H9 (cell line): ENCODE measurements around the gene DCAF7. TPM values are rescaled to one million over a fixed set of nuclear protein-coding genes. Genes with fewer than 3 reads are reported as not detected.

Experiments used
- DNase-seq: peaks from one replicate; pipeline ENCODE4 v3.0.0-alpha.2; 2017
- H2AFZ ChIP-seq: one replicate; pipeline ENCODE4 v1.6.1; 2013; ENCODE audit warnings: mild to moderate bottlenecking, low read length, control low read depth, moderate library complexity
- H2AK5ac ChIP-seq: 2 replicates; pipeline ENCODE4 v1.6.1; 2013; ENCODE audit warnings: low read length, control low read depth, mixed read lengths; ENCODE audit not compliant: insufficient read length
- H2BK120ac ChIP-seq: one replicate; pipeline ENCODE4 v1.6.1; 2013; ENCODE audit warnings: low read depth, mild to moderate bottlenecking, low read length, control low read depth, inconsistent platforms; ENCODE audit not compliant: poor library complexity, severe bottlenecking
- H2BK12ac ChIP-seq: 2 replicates; pipeline ENCODE4 v1.6.1; 2013; ENCODE audit warnings: low read length, control low read depth, mixed read lengths, low read depth; ENCODE audit not compliant: insufficient read length
- H2BK15ac ChIP-seq: 2 replicates; pipeline ENCODE4 v1.6.1; 2013; ENCODE audit warnings: low read depth, low read length, control low read depth
- H2BK20ac ChIP-seq: one replicate; pipeline ENCODE4 v1.6.1; 2013; ENCODE audit warnings: low read depth, mild to moderate bottlenecking, low read length, control low read depth, inconsistent platforms; ENCODE audit not compliant: poor library complexity, severe bottlenecking
- H2BK5ac ChIP-seq: 2 replicates; pipeline ENCODE4 v1.6.1; 2013; ENCODE audit warnings: low read length, control low read depth, mixed read lengths; ENCODE audit not compliant: insufficient read length
- H3K14ac ChIP-seq: 2 replicates; pipeline ENCODE4 v1.6.1; 2013; ENCODE audit warnings: low read length, control low read depth; ENCODE audit not compliant: insufficient read depth
- H3K18ac ChIP-seq: 2 replicates; pipeline ENCODE4 v1.6.1; 2013; ENCODE audit warnings: low read depth, mild to moderate bottlenecking, mixed read lengths, low read length, control low read depth; ENCODE audit not compliant: insufficient read length
- H3K23ac ChIP-seq: 2 replicates; pipeline ENCODE4 v1.6.1; 2013; ENCODE audit warnings: low read length, control low read depth, mixed read lengths, low read depth; ENCODE audit not compliant: insufficient read length
- H3K23me2 ChIP-seq: 2 replicates; pipeline ENCODE4 v1.6.1; 2013; ENCODE audit warnings: low read depth, mild to moderate bottlenecking, mixed read lengths, low read length, control low read depth; ENCODE audit not compliant: insufficient read length, poor library complexity, severe bottlenecking
- H3K27ac ChIP-seq: 2 replicates; pipeline ENCODE4 v1.5.1; 2013; ENCODE audit warnings: low read length, control low read depth, mixed read lengths, low read depth; ENCODE audit not compliant: insufficient read length
- H3K27me3 ChIP-seq: 2 replicates; pipeline ENCODE4 v1.6.1; 2013; ENCODE audit warnings: low read length, control low read depth, inconsistent platforms; ENCODE audit not compliant: insufficient read depth
- H3K4ac ChIP-seq: 2 replicates; pipeline ENCODE4 v1.6.1; 2013; ENCODE audit warnings: low read depth, mild to moderate bottlenecking, control low read depth, inconsistent platforms, low read length, moderate library complexity
- H3K4me1 ChIP-seq: 2 replicates; pipeline ENCODE4 v1.6.1; 2013; ENCODE audit warnings: low read length, control low read depth, inconsistent platforms; ENCODE audit not compliant: insufficient read depth
- H3K4me2 ChIP-seq: 2 replicates; pipeline ENCODE4 v1.6.1; 2013; ENCODE audit warnings: low read length, control low read depth, mixed read lengths; ENCODE audit not compliant: insufficient read length, insufficient read depth
- H3K56ac ChIP-seq: 2 replicates; pipeline ENCODE4 v1.6.1; 2013; ENCODE audit warnings: low read depth, mild to moderate bottlenecking, mixed read lengths, low read length, control low read depth; ENCODE audit not compliant: insufficient read length
- H3K79me1 ChIP-seq: 2 replicates; pipeline ENCODE4 v1.6.1; 2013; ENCODE audit warnings: low read depth, mild to moderate bottlenecking, moderate library complexity, low read length, control low read depth, inconsistent platforms; ENCODE audit not compliant: insufficient read depth, poor library complexity, severe bottlenecking
- H3K79me2 ChIP-seq: 2 replicates; pipeline ENCODE4 v1.6.1; 2013; ENCODE audit warnings: low read length, control low read depth, inconsistent platforms; ENCODE audit not compliant: insufficient read depth
- H3K9ac ChIP-seq: 2 replicates; pipeline ENCODE4 v1.6.1; 2013; ENCODE audit warnings: low read length, control low read depth, mixed read lengths; ENCODE audit not compliant: insufficient read length; ENCODE audit errors: extremely low read depth
- H3K9me3 ChIP-seq: one replicate; pipeline ENCODE4 v1.6.1; 2013; ENCODE audit warnings: low read depth, low read length, inconsistent platforms; ENCODE audit not compliant: control insufficient read depth
- H3T11ph ChIP-seq: one replicate; pipeline ENCODE4 v1.6.1; 2013; ENCODE audit warnings: mild to moderate bottlenecking, low read length, control low read depth, inconsistent platforms
- H4K20me1 ChIP-seq: one replicate; pipeline ENCODE4 v1.6.1; 2013; ENCODE audit not compliant: control insufficient read depth, insufficient read length, insufficient read depth
- H4K5ac ChIP-seq: 2 replicates; pipeline ENCODE4 v1.6.1; 2013; ENCODE audit warnings: low read depth, mild to moderate bottlenecking, mixed read lengths, low read length, control low read depth; ENCODE audit not compliant: insufficient read length
- H4K8ac ChIP-seq: replicated peaks from 2 replicates; pipeline ENCODE4 v1.6.1; 2013; ENCODE audit warnings: low read length, control low read depth, mixed read lengths, low read depth; ENCODE audit not compliant: insufficient read length
- H4K91ac ChIP-seq: 2 replicates; pipeline ENCODE4 v1.6.1; 2013; ENCODE audit warnings: low read depth, mild to moderate bottlenecking, moderate library complexity, mixed read lengths, low read length, control low read depth; ENCODE audit not compliant: insufficient read length
- H3K27ac Mint-ChIP-seq, 3 experiments: 2 replicates in 2 of 3; 3 replicates in 1 of 3; pipeline ENCODE4 v1.8.0; 2020 to 2021; ENCODE audit warnings: mixed read lengths in 3 of 3, mild to moderate bottlenecking in 1 of 3, moderate library complexity in 1 of 3
- H3K27me3 Mint-ChIP-seq: 2 replicates; pipeline ENCODE4 v1.8.0; 2021; ENCODE audit warnings: low read depth, mild to moderate bottlenecking, moderate library complexity, mixed read lengths
- H3K36me3 Mint-ChIP-seq, 3 experiments: 2 replicates in 2 of 3; 3 replicates in 1 of 3; pipeline ENCODE4 v1.8.0; 2020 to 2021; ENCODE audit warnings: low read depth in 3 of 3, mixed read lengths in 3 of 3; ENCODE audit not compliant: insufficient read depth in 1 of 3
- H3K4me1 Mint-ChIP-seq, 2 experiments: 2 replicates each; pipeline ENCODE4 v1.8.0; 2020; ENCODE audit warnings: mixed read lengths in 2 of 2
- H3K4me3 Mint-ChIP-seq, 2 experiments: 2 replicates in 1 of 2; 3 replicates in 1 of 2; pipeline ENCODE4 v1.8.0; 2020 to 2021; ENCODE audit warnings: mild to moderate bottlenecking in 2 of 2, mixed read lengths in 2 of 2, moderate library complexity in 1 of 2
- H3K9me3 Mint-ChIP-seq, 2 experiments: 2 replicates in 1 of 2; 3 replicates in 1 of 2; pipeline ENCODE4 v1.8.0; 2020; ENCODE audit warnings: mild to moderate bottlenecking in 2 of 2, mixed read lengths in 2 of 2, moderate library complexity in 1 of 2
- WGBS: extraction: QIAGEN DNeasy Blood & Tissue Kit; methylation state at CpG from one replicate; pipeline ENCODE4 v1.1.7; 2013; ENCODE audit warnings: missing lambda C conversion rate, low lambda C conversion rate, mixed read lengths; ENCODE audit not compliant: insufficient read length; ENCODE audit errors: extremely low coverage; 5-methylcytosine and 5-hydroxymethylcytosine counted together
- total RNA-seq: library from RNA; stranded (reverse); gene quantifications from 2 replicates; pipeline ENCODE4 v1.2.1, GENCODE V29; 2021
- TF ChIP-seq, protein P1 (sequence below): fragments of 200-600 bp; sonication (generic); conservative IDR thresholded peaks from 3 replicates; pipeline ENCODE4 v1.8.0; 2021; ENCODE audit warnings: antibody characterized with exemption, mild to moderate bottlenecking

DCAF7 gene
- total RNA-seq, 1 experiment from 2014 or later: 86.2 TPM

DNA sequence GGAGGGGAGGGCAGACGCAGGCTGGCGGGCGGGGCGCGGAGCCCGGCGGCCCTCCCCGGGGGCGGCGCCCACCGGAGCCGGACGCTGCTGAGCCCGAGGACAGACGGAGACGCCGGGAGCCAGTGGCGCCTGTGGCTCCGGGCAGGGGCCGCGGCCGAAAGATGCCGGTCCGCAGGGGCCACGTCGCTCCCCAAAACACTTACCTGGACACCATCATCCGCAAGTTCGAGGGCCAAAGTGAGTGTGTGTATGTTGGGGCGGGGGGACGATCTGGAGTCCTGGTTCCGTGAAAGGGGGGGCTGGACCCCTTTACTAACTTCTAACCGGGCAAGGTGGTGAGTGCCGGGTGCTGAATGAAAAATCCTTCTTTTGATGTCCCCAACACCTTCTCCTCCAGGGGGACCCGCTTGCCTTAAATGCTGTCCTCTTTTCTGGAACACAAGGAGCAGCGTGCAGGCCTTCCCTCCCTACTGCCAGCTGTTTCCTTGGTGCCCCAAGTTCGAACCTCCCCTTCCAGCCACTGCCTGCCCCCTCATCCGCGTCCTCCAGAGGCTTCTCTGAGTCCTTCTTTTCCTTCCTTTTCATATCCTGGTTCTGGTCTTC, 26.9 kb upstream of the DCAF7 start, which contains the start of gene KCNH6:
TSS of gene KCNH6 (plus strand) at position 106 of the 603 bp plus-strand sequence. CDS start at position 162, 56 bp downstream.
- Histone ChIP-seq H3K4me2 (peak within 1 kb of the TSS; percentile 63), H3K23me2 (peaks cover 6% of the 10 kb centered on the region), H3K23ac (no peak within 1 kb of the TSS), H3K18ac (no peak within 1 kb of the TSS), H3K9ac (no peak within 1 kb of the TSS), H4K5ac (no peak within 1 kb of the TSS), H3K79me2 (no peaks in the 10 kb centered on the region), H3K14ac (no peak within 1 kb of the TSS), H3K27ac (no peak within 1 kb of the TSS), H2BK15ac (no peak within 1 kb of the TSS), H2BK12ac (no peak within 1 kb of the TSS), H4K20me1 (no peaks in the 10 kb centered on the region), H2AK5ac (no peak within 1 kb of the TSS), H2BK5ac (no peak within 1 kb of the TSS), H2BK120ac (no peak within 1 kb of the TSS), H2BK20ac (no peak within 1 kb of the TSS), H4K91ac (no peak within 1 kb of the TSS), H3T11ph (no peak within 1 kb of the TSS), H3K27me3 (no peaks in the 10 kb centered on the region), H3K9me3 (no peaks in the 10 kb centered on the region), H3K79me1 (no peaks in the 10 kb centered on the region), H3K4me1 (peaks cover 6% of the 10 kb centered on the region; the same call in 1 of the 2 replicates), H3K4ac (no peak within 1 kb of the TSS), H4K8ac (no peak within 1 kb of the TSS), H3K56ac (no peak within 1 kb of the TSS), H2AFZ (peak within 1 kb of the TSS; percentile 42)
- no CpG with 5 or more reads among the region's 38 CpGs for WGBS
- TF ChIP-seq, protein P1, sequence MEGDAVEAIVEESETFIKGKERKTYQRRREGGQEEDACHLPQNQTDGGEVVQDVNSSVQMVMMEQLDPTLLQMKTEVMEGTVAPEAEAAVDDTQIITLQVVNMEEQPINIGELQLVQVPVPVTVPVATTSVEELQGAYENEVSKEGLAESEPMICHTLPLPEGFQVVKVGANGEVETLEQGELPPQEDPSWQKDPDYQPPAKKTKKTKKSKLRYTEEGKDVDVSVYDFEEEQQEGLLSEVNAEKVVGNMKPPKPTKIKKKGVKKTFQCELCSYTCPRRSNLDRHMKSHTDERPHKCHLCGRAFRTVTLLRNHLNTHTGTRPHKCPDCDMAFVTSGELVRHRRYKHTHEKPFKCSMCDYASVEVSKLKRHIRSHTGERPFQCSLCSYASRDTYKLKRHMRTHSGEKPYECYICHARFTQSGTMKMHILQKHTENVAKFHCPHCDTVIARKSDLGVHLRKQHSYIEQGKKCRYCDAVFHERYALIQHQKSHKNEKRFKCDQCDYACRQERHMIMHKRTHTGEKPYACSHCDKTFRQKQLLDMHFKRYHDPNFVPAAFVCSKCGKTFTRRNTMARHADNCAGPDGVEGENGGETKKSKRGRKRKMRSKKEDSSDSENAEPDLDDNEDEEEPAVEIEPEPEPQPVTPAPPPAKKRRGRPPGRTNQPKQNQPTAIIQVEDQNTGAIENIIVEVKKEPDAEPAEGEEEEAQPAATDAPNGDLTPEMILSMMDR: peak; percentile 22; the same call in 1 of the 3 replicates
- peak within 1 kb of the TSS; percentile 64 to 77 for H3K4me3 Mint-ChIP-seq
- H3K36me3 Mint-ChIP-seq: no peaks in the 10 kb centered on the region
- H3K27me3 Mint-ChIP-seq: peaks cover 8% of the 10 kb centered on the region
- no peak for DNase-seq
- H3K27ac Mint-ChIP-seq: no peak within 1 kb of the TSS; a peak in 3 of 7 replicates
- no peaks in the 10 kb centered on the region for H3K9me3 Mint-ChIP-seq
- H3K4me1 Mint-ChIP-seq: peaks cover 40 to 45% of the 10 kb centered on the region in 2 experiments
